OCI-LY1 (cell line): ENCODE data around the gene C2orf72.

Experiments
- H2AFZ ChIP-seq: fragments of 200-600 bp; sonication (generic), shearing (Covaris generic); 2 replicates; pipeline ENCODE4 v1.6.0; 2014; ENCODE audit warnings: antibody characterized with exemption, mild to moderate bottlenecking, low read length
- H3F3A ChIP-seq: fragments of 200-600 bp; sonication (generic), shearing (Covaris generic); 2 replicates; pipeline ENCODE4 v1.6.0; 2014; ENCODE audit warnings: mild to moderate bottlenecking, antibody characterized with exemption, low read length, moderate library complexity; ENCODE audit not compliant: insufficient read depth
- H3K27ac ChIP-seq: fragments of 200-600 bp; sonication (generic); 2 replicates; pipeline ENCODE4 v1.5.1; 2014; ENCODE audit warnings: low read length, mixed run types, mild to moderate bottlenecking, low read depth; ENCODE audit not compliant: poor library complexity, severe bottlenecking
- H3K27me3 ChIP-seq: fragments of 200-600 bp; sonication (generic); 2 replicates; pipeline ENCODE4 v1.6.0; 2014; ENCODE audit warnings: antibody characterized with exemption, mild to moderate bottlenecking, low read length, moderate library complexity; ENCODE audit not compliant: insufficient read depth
- H3K36me3 ChIP-seq: fragments of 200-600 bp; sonication (generic); 2 replicates; pipeline ENCODE4 v1.6.1; 2014; ENCODE audit warnings: mild to moderate bottlenecking, antibody characterized with exemption, low read length, moderate library complexity, mixed read lengths; ENCODE audit not compliant: insufficient read depth
- H3K4me1 ChIP-seq: fragments of 200-600 bp; sonication (generic); 2 replicates; pipeline ENCODE4 v1.5.1; 2014; ENCODE audit warnings: mild to moderate bottlenecking, low read length, moderate library complexity; ENCODE audit not compliant: insufficient read depth, severe bottlenecking
- H3K4me2 ChIP-seq: fragments of 200-600 bp; sonication (generic), shearing (Covaris generic); 2 replicates; pipeline ENCODE4 v1.6.1; 2014; ENCODE audit warnings: low read length
- H3K4me3 ChIP-seq: fragments of 200-600 bp; sonication (generic); 2 replicates; pipeline ENCODE4 v1.5.1; 2014; ENCODE audit warnings: low read length, low read depth, mild to moderate bottlenecking, mixed read lengths; ENCODE audit not compliant: poor library complexity, severe bottlenecking
- H3K79me2 ChIP-seq: fragments of 200-600 bp; shearing (Covaris generic); 2 replicates; pipeline ENCODE4 v1.6.1; 2016; ENCODE audit warnings: mixed run types, low read length, mixed read lengths; ENCODE audit not compliant: insufficient read depth
- H3K9ac ChIP-seq: fragments of 200-600 bp; sonication (generic), shearing (Covaris generic); 2 replicates; pipeline ENCODE4 v1.6.1; 2014; ENCODE audit warnings: mild to moderate bottlenecking, low read length, mixed read lengths
- H3K9me2 ChIP-seq: fragments of 200-600 bp; sonication (generic), shearing (Covaris generic); 2 replicates; pipeline ENCODE4 v1.6.1; 2014; ENCODE audit warnings: low read depth, mild to moderate bottlenecking, low read length, mixed read lengths
- H3K9me3 ChIP-seq: fragments of 200-600 bp; shearing (Covaris generic); 2 replicates; pipeline ENCODE4 v1.6.1; 2014; ENCODE audit warnings: low read length, mixed read lengths
- H4K20me1 ChIP-seq: fragments of 200-600 bp; sonication (generic), shearing (Covaris generic); 2 replicates; pipeline ENCODE4 v1.6.0; 2016; ENCODE audit warnings: mild to moderate bottlenecking, low read length; ENCODE audit not compliant: insufficient read depth
- EZH2 ChIP-seq: fragments of 200-600 bp; sonication (generic), shearing (Covaris generic); IDR thresholded peaks from 2 replicates; pipeline ENCODE4 v1.8.0; 2017; ENCODE audit warnings: borderline replicate concordance, mixed run types, mild to moderate bottlenecking, antibody characterized with exemption, low read length, moderate library complexity, mixed read lengths
- TF ChIP-seq, protein P1 (sequence below): fragments of 200-600 bp; sonication (generic), shearing (Covaris generic); IDR thresholded peaks from 2 replicates; pipeline ENCODE4 v1.5.1; 2017; ENCODE audit warnings: mild to moderate bottlenecking, antibody characterized with exemption, low read length, moderate library complexity, mixed read lengths

Gene C2orf72

DNA sequence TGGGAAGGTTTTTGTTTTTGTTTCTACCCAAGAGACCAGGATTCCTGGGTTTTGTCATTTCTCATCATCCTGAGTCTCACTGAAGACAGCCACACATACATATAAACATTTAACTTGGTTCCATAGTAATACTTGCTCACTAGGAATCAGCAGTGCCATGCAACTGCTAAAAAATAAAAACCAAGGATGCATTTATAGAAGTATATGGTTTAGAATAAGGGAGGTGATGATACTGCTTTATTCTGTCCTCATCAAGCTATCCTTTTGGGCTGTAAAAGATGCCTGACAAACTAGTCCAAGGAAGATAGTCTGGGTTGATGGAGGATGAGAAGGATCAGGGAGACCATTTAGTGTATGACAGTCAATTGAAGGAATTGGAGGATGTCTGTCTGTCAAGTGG, 40.7 kb upstream of the C2orf72 start:
- H3K36me3 ChIP-seq, result no peaks in the 10 kb centered on the region; the same call in 1 of the 2 replicates
- TF ChIP-seq, protein P1, sequence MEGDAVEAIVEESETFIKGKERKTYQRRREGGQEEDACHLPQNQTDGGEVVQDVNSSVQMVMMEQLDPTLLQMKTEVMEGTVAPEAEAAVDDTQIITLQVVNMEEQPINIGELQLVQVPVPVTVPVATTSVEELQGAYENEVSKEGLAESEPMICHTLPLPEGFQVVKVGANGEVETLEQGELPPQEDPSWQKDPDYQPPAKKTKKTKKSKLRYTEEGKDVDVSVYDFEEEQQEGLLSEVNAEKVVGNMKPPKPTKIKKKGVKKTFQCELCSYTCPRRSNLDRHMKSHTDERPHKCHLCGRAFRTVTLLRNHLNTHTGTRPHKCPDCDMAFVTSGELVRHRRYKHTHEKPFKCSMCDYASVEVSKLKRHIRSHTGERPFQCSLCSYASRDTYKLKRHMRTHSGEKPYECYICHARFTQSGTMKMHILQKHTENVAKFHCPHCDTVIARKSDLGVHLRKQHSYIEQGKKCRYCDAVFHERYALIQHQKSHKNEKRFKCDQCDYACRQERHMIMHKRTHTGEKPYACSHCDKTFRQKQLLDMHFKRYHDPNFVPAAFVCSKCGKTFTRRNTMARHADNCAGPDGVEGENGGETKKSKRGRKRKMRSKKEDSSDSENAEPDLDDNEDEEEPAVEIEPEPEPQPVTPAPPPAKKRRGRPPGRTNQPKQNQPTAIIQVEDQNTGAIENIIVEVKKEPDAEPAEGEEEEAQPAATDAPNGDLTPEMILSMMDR, result no peak
- TF ChIP-seq EZH2, result no peak
- no peak overlapping the region for H2AFZ ChIP-seq
- no peak overlapping the region for H3K9ac ChIP-seq
- no peaks in the 10 kb centered on the region for H3K4me1 ChIP-seq
- H4K20me1 ChIP-seq, result no peaks in the 10 kb centered on the region
- no peaks in the 10 kb centered on the region for H3K9me3 ChIP-seq
- no peaks in the 10 kb centered on the region for H3F3A ChIP-seq
- no peak overlapping the region for H3K27ac ChIP-seq
- H3K4me3 ChIP-seq, result no peak overlapping the region
- H3K4me2 ChIP-seq, result no peak overlapping the region
- peaks cover 16% of the 10 kb centered on the region; the same call in 1 of the 2 replicates for H3K27me3 ChIP-seq
- H3K79me2 ChIP-seq, result no peaks in the 10 kb centered on the region
- H3K9me2 ChIP-seq, result no peaks in the 10 kb centered on the region

- no peak overlapping the region for H3K9ac ChIP-seq
Observed at GRCh38 chr2:230998882-230999281, 38.4 kb upstream of the C2orf72 start.

GRCh38 chr2:230999477-230999876, 37.8 kb upstream of the C2orf72 start:
- Histone ChIP-seq H3K4me2 (no peak overlapping the region), H3K9me3 (no peaks in the 10 kb centered on the region), H3K4me3 (no peak overlapping the region), H4K20me1 (no peaks in the 10 kb centered on the region), H3F3A (no peaks in the 10 kb centered on the region), H3K9ac (no peak overlapping the region), H2AFZ (no peak overlapping the region), H3K4me1 (no peaks in the 10 kb centered on the region), H3K79me2 (no peaks in the 10 kb centered on the region), H3K9me2 (no peaks in the 10 kb centered on the region), H3K27me3 (peaks cover 21% of the 10 kb centered on the region; the same call in 1 of the 2 replicates), H3K27ac (no peak overlapping the region), H3K36me3 (no peaks in the 10 kb centered on the region; the same call in 1 of the 2 replicates)
- TF ChIP-seq EZH2, result no peak
- TF ChIP-seq, protein P1, result no peak

More at GRCh38 chr2:230998882-230999281, 38.4 kb upstream of the C2orf72 start:
- no peaks in the 10 kb centered on the region for H3K9me3 ChIP-seq
- no peak overlapping the region for H3K27ac ChIP-seq
- H3K4me1 ChIP-seq, result no peaks in the 10 kb centered on the region
- H3K36me3 ChIP-seq, result no peaks in the 10 kb centered on the region; the same call in 1 of the 2 replicates
- H4K20me1 ChIP-seq, result no peaks in the 10 kb centered on the region
- TF ChIP-seq, protein P1, result no peak
- TF ChIP-seq EZH2, result no peak
- H3K4me3 ChIP-seq, result no peak overlapping the region
- no peak overlapping the region for H2AFZ ChIP-seq
- H3F3A ChIP-seq, result no peaks in the 10 kb centered on the region
- no peaks in the 10 kb centered on the region for H3K9me2 ChIP-seq
- H3K4me2 ChIP-seq, result no peak overlapping the region
- peaks cover 21% of the 10 kb centered on the region; the same call in 1 of the 2 replicates for H3K27me3 ChIP-seq
- no peaks in the 10 kb centered on the region for H3K79me2 ChIP-seq
